ENCODE measurements around the gene TSPAN14. TPM values are rescaled to one million over a fixed set of nuclear protein-coding genes. Genes with fewer than 3 reads are reported as not detected.

Gene TSPAN14
- total and polyA plus RNA-seq, 2 donors (not counting 1 experiment from before 2014, with no cell fraction given), result 12.1 to 50.0 TPM

GRCh38 chr10:80413271-80413996 lies 40.7 kb upstream of the TSPAN14 start:
- TF ChIP-seq, protein P1, sequence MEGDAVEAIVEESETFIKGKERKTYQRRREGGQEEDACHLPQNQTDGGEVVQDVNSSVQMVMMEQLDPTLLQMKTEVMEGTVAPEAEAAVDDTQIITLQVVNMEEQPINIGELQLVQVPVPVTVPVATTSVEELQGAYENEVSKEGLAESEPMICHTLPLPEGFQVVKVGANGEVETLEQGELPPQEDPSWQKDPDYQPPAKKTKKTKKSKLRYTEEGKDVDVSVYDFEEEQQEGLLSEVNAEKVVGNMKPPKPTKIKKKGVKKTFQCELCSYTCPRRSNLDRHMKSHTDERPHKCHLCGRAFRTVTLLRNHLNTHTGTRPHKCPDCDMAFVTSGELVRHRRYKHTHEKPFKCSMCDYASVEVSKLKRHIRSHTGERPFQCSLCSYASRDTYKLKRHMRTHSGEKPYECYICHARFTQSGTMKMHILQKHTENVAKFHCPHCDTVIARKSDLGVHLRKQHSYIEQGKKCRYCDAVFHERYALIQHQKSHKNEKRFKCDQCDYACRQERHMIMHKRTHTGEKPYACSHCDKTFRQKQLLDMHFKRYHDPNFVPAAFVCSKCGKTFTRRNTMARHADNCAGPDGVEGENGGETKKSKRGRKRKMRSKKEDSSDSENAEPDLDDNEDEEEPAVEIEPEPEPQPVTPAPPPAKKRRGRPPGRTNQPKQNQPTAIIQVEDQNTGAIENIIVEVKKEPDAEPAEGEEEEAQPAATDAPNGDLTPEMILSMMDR (conservative IDR thresholded peaks at IDR 0.05 in 1 of 2, IDR thresholded peaks at IDR 0.05 in 1 of 2; ENCODE audit: low read depth in 1 of 2, low read length in 2 of 2), result no peak
- TF ChIP-seq EZH2 (IDR thresholded peaks at IDR 0.05; ENCODE audit: low read length, missing control alignments), result no peak
- Histone ChIP-seq H3K27ac (ENCODE audit: insufficient read depth, low read length) (no peak overlapping the region), H2AFZ (ENCODE audit: low read length) (no peak overlapping the region), H3K4me2 (ENCODE audit: extremely low read depth, insufficient read depth, low read length) (no peak overlapping the region), H3K79me2 (ENCODE audit: control insufficient read depth, insufficient read depth, low read length) (no peaks in the 10 kb centered on the region), H3K9ac (ENCODE audit: insufficient read depth, low read length) (no peak overlapping the region), H3K9me3 (ENCODE audit: control insufficient read depth, insufficient read depth, low read depth, low read length) (no peaks in the 10 kb centered on the region), H3K4me3 (replicated peaks in 1 of 4; ENCODE audit: control extremely low read depth in 1 of 4, insufficient read depth in 1 of 4, low read depth in 3 of 4, low read length in 4 of 4) (no peak overlapping the region), H3K36me3 (ENCODE audit: control insufficient read depth, insufficient read depth, low read length) (no peaks in the 10 kb centered on the region), H4K20me1 (ENCODE audit: control insufficient read depth, extremely low read depth, insufficient read depth, low read length) (no peaks in the 10 kb centered on the region), H3K27me3 (ENCODE audit: control insufficient read depth, insufficient read depth, low read length) (peaks cover 9% of the 10 kb centered on the region), H3K4me1 (ENCODE audit: control insufficient read depth, extremely low read depth, insufficient read depth, low read length) (no peaks in the 10 kb centered on the region)
- DNase-seq (ENCODE audit: low read depth in 2 of 2), result peak; percentile 60 to 76

GRCh38 chr10:80414142-80414895 lies 39.8 kb upstream of the TSPAN14 start:
- Histone ChIP-seq H4K20me1 (ENCODE audit: control insufficient read depth, extremely low read depth, insufficient read depth, low read length) (no peaks in the 10 kb centered on the region), H3K27ac (ENCODE audit: insufficient read depth, low read length) (no peak overlapping the region)
- DNase-seq (ENCODE audit: low read depth in 2 of 2), result peak in 1 of 2 donors; percentile 63

More at GRCh38 chr10:80414142-80414895, 39.8 kb upstream of the TSPAN14 start:
- no peak overlapping the region for H2AFZ ChIP-seq (ENCODE audit: low read length)
- H3K9ac ChIP-seq (ENCODE audit: insufficient read depth, low read length), result no peak overlapping the region
- no peaks in the 10 kb centered on the region for H3K36me3 ChIP-seq (ENCODE audit: control insufficient read depth, insufficient read depth, low read length)
- no peaks in the 10 kb centered on the region for H3K4me1 ChIP-seq (ENCODE audit: control insufficient read depth, extremely low read depth, insufficient read depth, low read length)
- no peak overlapping the region for H3K4me2 ChIP-seq (ENCODE audit: extremely low read depth, insufficient read depth, low read length)
- H3K4me3 ChIP-seq (replicated peaks in 1 of 4; ENCODE audit: control extremely low read depth in 1 of 4, insufficient read depth in 1 of 4, low read depth in 3 of 4, low read length in 4 of 4), result no peak overlapping the region
- no peaks in the 10 kb centered on the region for H3K9me3 ChIP-seq (ENCODE audit: control insufficient read depth, insufficient read depth, low read depth, low read length)
- H3K79me2 ChIP-seq (ENCODE audit: control insufficient read depth, insufficient read depth, low read length), result no peaks in the 10 kb centered on the region
- TF ChIP-seq EZH2 (IDR thresholded peaks at IDR 0.05; ENCODE audit: low read length, missing control alignments), result no peak
- TF ChIP-seq, protein P1 (conservative IDR thresholded peaks at IDR 0.05 in 1 of 2, IDR thresholded peaks at IDR 0.05 in 1 of 2; ENCODE audit: low read depth in 1 of 2, low read length in 2 of 2), result no peak
- peaks cover under 1% of the 10 kb centered on the region for H3K27me3 ChIP-seq (ENCODE audit: control insufficient read depth, insufficient read depth, low read length)
